Measurements from ENCODE around the gene ACKR2. TPM values are rescaled to one million over a fixed set of nuclear protein-coding genes. Genes with fewer than 3 reads are reported as not detected.

ACKR2 gene
- total and polyA plus RNA-seq, 2 experiments from 2014 or later = 1.7 to 3.9 TPM

- 76% methylated on average over 8 of the region's 8 CpGs for WGBS (ENCODE audit: low lambda C conversion rate, missing lambda C conversion rate)
- no peaks in the 10 kb centered on the region for H3K79me2 ChIP-seq
- H4K20me1 ChIP-seq (ENCODE audit: insufficient read depth, poor library complexity, severe bottlenecking) = no peaks in the 10 kb centered on the region
- no peaks in the 10 kb centered on the region for H3K9me2 ChIP-seq (replicated peaks; ENCODE audit: insufficient read depth)
- H3K27ac ChIP-seq = no peak overlapping the region
- H3K4me1 ChIP-seq (ENCODE audit: insufficient read depth) = no peaks in the 10 kb centered on the region
- H3K36me3 ChIP-seq (replicated peaks; ENCODE audit: insufficient read depth, low read depth) = no peaks in the 10 kb centered on the region
- H3K4me3 ChIP-seq = no peak overlapping the region
- no peaks in the 10 kb centered on the region for H3K9me3 ChIP-seq (ENCODE audit: low read depth)
- DNase-seq (ENCODE audit: low spot score) = no peak
- TF ChIP-seq EZH2 (IDR thresholded peaks at IDR 0.05; ENCODE audit: borderline replicate concordance) (no peak), EZH2phosphoT487 (IDR thresholded peaks at IDR 0.05; ENCODE audit: low read depth, severe bottlenecking, unreplicated experiment) (no peak), CTCF (IDR thresholded peaks at IDR 0.05; ENCODE audit: poor library complexity) (no peak)
- no peak overlapping the region for H3K4me2 ChIP-seq
- no peaks in the 10 kb centered on the region for H3K27me3 ChIP-seq
- H2AFZ ChIP-seq = no peak overlapping the region
Measured at GRCh38 chr3:42900226-42901072, 91.2 kb downstream of the ACKR2 start.

- no peaks in the 10 kb centered on the region for H3K79me2 ChIP-seq
- no peak for DNase-seq (ENCODE audit: low spot score)
- no peaks in the 10 kb centered on the region for H3K27me3 ChIP-seq
- H3K4me3 ChIP-seq = no peak overlapping the region
- 89% methylated on average over 3 of the region's 3 CpGs for WGBS (ENCODE audit: low lambda C conversion rate, missing lambda C conversion rate)
- no peaks in the 10 kb centered on the region for H3K4me1 ChIP-seq (ENCODE audit: insufficient read depth)
- no peaks in the 10 kb centered on the region for H3K9me2 ChIP-seq (replicated peaks; ENCODE audit: insufficient read depth)
- no peak overlapping the region for H3K4me2 ChIP-seq
- H2AFZ ChIP-seq = no peak overlapping the region
- no peaks in the 10 kb centered on the region for H3K9me3 ChIP-seq (ENCODE audit: low read depth)
- no peaks in the 10 kb centered on the region for H4K20me1 ChIP-seq (ENCODE audit: insufficient read depth, poor library complexity, severe bottlenecking)
- TF ChIP-seq EZH2 (IDR thresholded peaks at IDR 0.05; ENCODE audit: borderline replicate concordance) (no peak), EZH2phosphoT487 (IDR thresholded peaks at IDR 0.05; ENCODE audit: low read depth, severe bottlenecking, unreplicated experiment) (no peak), CTCF (IDR thresholded peaks at IDR 0.05; ENCODE audit: poor library complexity) (no peak)
- no peak overlapping the region for H3K27ac ChIP-seq
- no peaks in the 10 kb centered on the region for H3K36me3 ChIP-seq (replicated peaks; ENCODE audit: insufficient read depth, low read depth)
Measured at GRCh38 chr3:42901073-42901415, 91.8 kb downstream of the ACKR2 start.

- Histone ChIP-seq H4K20me1 (ENCODE audit: insufficient read depth, poor library complexity, severe bottlenecking) (no peaks in the 10 kb centered on the region), H3K27ac (no peak overlapping the region), H3K79me2 (no peaks in the 10 kb centered on the region), H3K4me3 (no peak overlapping the region), H3K27me3 (no peaks in the 10 kb centered on the region), H3K4me1 (ENCODE audit: insufficient read depth) (no peaks in the 10 kb centered on the region), H3K9me2 (replicated peaks; ENCODE audit: insufficient read depth) (no peaks in the 10 kb centered on the region), H2AFZ (no peak overlapping the region), H3K9me3 (ENCODE audit: low read depth) (no peaks in the 10 kb centered on the region), H3K36me3 (replicated peaks; ENCODE audit: insufficient read depth, low read depth) (no peaks in the 10 kb centered on the region), H3K4me2 (no peak overlapping the region)
- TF ChIP-seq EZH2phosphoT487 (IDR thresholded peaks at IDR 0.05; ENCODE audit: low read depth, severe bottlenecking, unreplicated experiment) (no peak), CTCF (IDR thresholded peaks at IDR 0.05; ENCODE audit: poor library complexity) (no peak), EZH2 (IDR thresholded peaks at IDR 0.05; ENCODE audit: borderline replicate concordance) (no peak)
- DNase-seq (ENCODE audit: low spot score) = no peak
- whole genome bisulfite sequencing (ENCODE audit: low lambda C conversion rate, missing lambda C conversion rate) = 83% methylated on average over 2 of the region's 2 CpGs
Measured at GRCh38 chr3:42902257-42902656, 93.0 kb downstream of the ACKR2 start.

Data from hepatocyte (in vitro differentiated cells).